ENCODE results near the gene EXOC7. TPM values are rescaled to one million over a fixed set of nuclear protein-coding genes. Genes with fewer than 3 reads are reported as not detected.
"Not testable (repeated sequence)": the region's sequence is repeated elsewhere in the genome, so short reads cannot be mapped to it uniquely, and the experiment has no call there.

Gene EXOC7
- total RNA-seq, 1 experiment from 2014 or later, result 69.0 TPM

GRCh38 chr17:76065775-76066174 is 37.8 kb downstream of the EXOC7 start:
- H3K36me3 ChIP-seq (ENCODE audit: insufficient read depth, low read length), result peaks cover 12% of the 10 kb centered on the region; the same call in 1 of the 2 replicates
- no peak overlapping the region for H3K9ac ChIP-seq (ENCODE audit: low read length)
- no peaks in the 10 kb centered on the region for H3K27me3 ChIP-seq (ENCODE audit: low read length)
- H3K9me2 ChIP-seq (replicated peaks; ENCODE audit: insufficient read depth, low read length), result no peaks in the 10 kb centered on the region
- H3K4me3 ChIP-seq (ENCODE audit: low read length), result no peak overlapping the region
- DNase-seq, result no peak
- peaks cover 9% of the 10 kb centered on the region; the same call in 1 of the 2 replicates for H4K20me1 ChIP-seq (ENCODE audit: insufficient read depth, low read depth, low read length)
- H3K4me2 ChIP-seq (ENCODE audit: low read depth, low read length, poor library complexity, severe bottlenecking), result no peak overlapping the region
- no peaks in the 10 kb centered on the region for H3K9me3 ChIP-seq (ENCODE audit: low read length)
- H3K79me2 ChIP-seq (ENCODE audit: low read length), result peaks cover 9% of the 10 kb centered on the region
- no peak overlapping the region for H3K27ac ChIP-seq (ENCODE audit: low read length)
- H2AFZ ChIP-seq (ENCODE audit: low read length), result no peak overlapping the region
- peaks cover 9% of the 10 kb centered on the region for H3K4me1 ChIP-seq (ENCODE audit: low read length)

- no peak overlapping the region for H3K4me3 ChIP-seq (ENCODE audit: low read length)
- H4K20me1 ChIP-seq (ENCODE audit: insufficient read depth, low read depth, low read length), result no peaks in the 10 kb centered on the region
- H3K9me3 ChIP-seq (ENCODE audit: low read length), result no peaks in the 10 kb centered on the region
- peaks cover 12% of the 10 kb centered on the region; the same call in 1 of the 2 replicates for H3K36me3 ChIP-seq (ENCODE audit: insufficient read depth, low read length)
- H2AFZ ChIP-seq (ENCODE audit: low read length), result no peak overlapping the region
- peaks cover 3% of the 10 kb centered on the region; the same call in 1 of the 2 replicates for H3K79me2 ChIP-seq (ENCODE audit: low read length)
- H3K9ac ChIP-seq (ENCODE audit: low read length), result no peak overlapping the region
- no peaks in the 10 kb centered on the region for H3K27me3 ChIP-seq (ENCODE audit: low read length)
- no peak for DNase-seq
- no peak overlapping the region for H3K27ac ChIP-seq (ENCODE audit: low read length)
- H3K9me2 ChIP-seq (replicated peaks; ENCODE audit: insufficient read depth, low read length), result no peaks in the 10 kb centered on the region
- no peaks in the 10 kb centered on the region for H3K4me1 ChIP-seq (ENCODE audit: low read length)
- no peak overlapping the region for H3K4me2 ChIP-seq (ENCODE audit: low read depth, low read length, poor library complexity, severe bottlenecking)
These were observed 39.6 kb downstream of the EXOC7 start for GRCh38 chr17:76063875-76064546.

- not testable (repeated sequence) for H3K9me3 ChIP-seq (ENCODE audit: low read length); H3K79me2 ChIP-seq (ENCODE audit: low read length); H3K9me2 ChIP-seq (replicated peaks; ENCODE audit: insufficient read depth, low read length); H3K4me3 ChIP-seq (ENCODE audit: low read length); H3K27ac ChIP-seq (ENCODE audit: low read length); H2AFZ ChIP-seq (ENCODE audit: low read length); H3K27me3 ChIP-seq (ENCODE audit: low read length); H4K20me1 ChIP-seq (ENCODE audit: insufficient read depth, low read depth, low read length); H3K4me1 ChIP-seq (ENCODE audit: low read length); H3K4me2 ChIP-seq (ENCODE audit: low read depth, low read length, poor library complexity, severe bottlenecking); H3K9ac ChIP-seq (ENCODE audit: low read length); DNase-seq
- H3K36me3 ChIP-seq (ENCODE audit: insufficient read depth, low read length), result peaks cover 15% of the 10 kb centered on the region; the same call in 1 of the 2 replicates
These were observed 45.3 kb downstream of the EXOC7 start for GRCh38 chr17:76058264-76058663.

- no peak for DNase-seq
- Histone ChIP-seq H3K27ac (ENCODE audit: low read length) (no peak overlapping the region), H3K9me3 (ENCODE audit: low read length) (no peaks in the 10 kb centered on the region), H3K27me3 (ENCODE audit: low read length) (no peaks in the 10 kb centered on the region), H3K4me3 (ENCODE audit: low read length) (no peak overlapping the region), H3K4me1 (ENCODE audit: low read length) (no peaks in the 10 kb centered on the region), H3K9ac (ENCODE audit: low read length) (no peak overlapping the region), H3K36me3 (ENCODE audit: insufficient read depth, low read length) (peaks cover 15% of the 10 kb centered on the region; the same call in 1 of the 2 replicates), H3K9me2 (replicated peaks; ENCODE audit: insufficient read depth, low read length) (no peaks in the 10 kb centered on the region), H2AFZ (ENCODE audit: low read length) (no peak overlapping the region), H3K4me2 (ENCODE audit: low read depth, low read length, poor library complexity, severe bottlenecking) (no peak overlapping the region), H4K20me1 (ENCODE audit: insufficient read depth, low read depth, low read length) (no peaks in the 10 kb centered on the region), H3K79me2 (ENCODE audit: low read length) (no peaks in the 10 kb centered on the region)
These were observed 46.7 kb downstream of the EXOC7 start for GRCh38 chr17:76056882-76057281.

- Histone ChIP-seq H3K27me3 (ENCODE audit: low read length) (no peaks in the 10 kb centered on the region), H3K36me3 (ENCODE audit: insufficient read depth, low read length) (peaks cover 15% of the 10 kb centered on the region; the same call in 1 of the 2 replicates), H2AFZ (ENCODE audit: low read length) (no peak overlapping the region), H3K4me3 (ENCODE audit: low read length) (no peak overlapping the region), H4K20me1 (ENCODE audit: insufficient read depth, low read depth, low read length) (no peaks in the 10 kb centered on the region), H3K9me3 (ENCODE audit: low read length) (no peaks in the 10 kb centered on the region), H3K79me2 (ENCODE audit: low read length) (no peaks in the 10 kb centered on the region), H3K9ac (ENCODE audit: low read length) (no peak overlapping the region), H3K4me1 (ENCODE audit: low read length) (no peaks in the 10 kb centered on the region), H3K9me2 (replicated peaks; ENCODE audit: insufficient read depth, low read length) (no peaks in the 10 kb centered on the region), H3K4me2 (ENCODE audit: low read depth, low read length, poor library complexity, severe bottlenecking) (no peak overlapping the region), H3K27ac (ENCODE audit: low read length) (no peak overlapping the region)
- DNase-seq, result no peak
These were observed 49.5 kb downstream of the EXOC7 start for GRCh38 chr17:76054112-76054476.

GRCh38 chr17:76053246-76054111 is 50.1 kb downstream of the EXOC7 start:
- H3K27ac ChIP-seq (ENCODE audit: low read length), result no peak overlapping the region
- H3K9ac ChIP-seq (ENCODE audit: low read length), result no peak overlapping the region
- no peaks in the 10 kb centered on the region for H3K9me2 ChIP-seq (replicated peaks; ENCODE audit: insufficient read depth, low read length)
- no peaks in the 10 kb centered on the region for H3K9me3 ChIP-seq (ENCODE audit: low read length)
- no peak for DNase-seq
- H3K27me3 ChIP-seq (ENCODE audit: low read length), result no peaks in the 10 kb centered on the region
- H3K4me2 ChIP-seq (ENCODE audit: low read depth, low read length, poor library complexity, severe bottlenecking), result no peak overlapping the region
- H2AFZ ChIP-seq (ENCODE audit: low read length), result no peak overlapping the region
- H3K36me3 ChIP-seq (ENCODE audit: insufficient read depth, low read length), result peaks cover 13% of the 10 kb centered on the region; the same call in 1 of the 2 replicates
- H3K79me2 ChIP-seq (ENCODE audit: low read length), result no peaks in the 10 kb centered on the region
- no peak overlapping the region for H3K4me3 ChIP-seq (ENCODE audit: low read length)
- H3K4me1 ChIP-seq (ENCODE audit: low read length), result peaks cover 2% of the 10 kb centered on the region
- H4K20me1 ChIP-seq (ENCODE audit: insufficient read depth, low read depth, low read length), result no peaks in the 10 kb centered on the region

GRCh38 chr17:76051561-76051960 is 52.0 kb downstream of the EXOC7 start:
- Histone ChIP-seq H3K36me3 (ENCODE audit: insufficient read depth, low read length) (peaks cover 11% of the 10 kb centered on the region; the same call in 1 of the 2 replicates), H3K4me1 (ENCODE audit: low read length) (peaks cover 10% of the 10 kb centered on the region), H3K27me3 (ENCODE audit: low read length) (no peaks in the 10 kb centered on the region), H3K9me3 (ENCODE audit: low read length) (no peaks in the 10 kb centered on the region), H4K20me1 (ENCODE audit: insufficient read depth, low read depth, low read length) (no peaks in the 10 kb centered on the region), H3K27ac (ENCODE audit: low read length) (no peak overlapping the region), H3K9me2 (replicated peaks; ENCODE audit: insufficient read depth, low read length) (no peaks in the 10 kb centered on the region), H2AFZ (ENCODE audit: low read length) (no peak overlapping the region), H3K79me2 (ENCODE audit: low read length) (no peaks in the 10 kb centered on the region), H3K4me2 (ENCODE audit: low read depth, low read length, poor library complexity, severe bottlenecking) (no peak overlapping the region), H3K9ac (ENCODE audit: low read length) (no peak overlapping the region), H3K4me3 (ENCODE audit: low read length) (no peak overlapping the region)
- DNase-seq, result no peak

Data from Karpas-422 (cell line).